ENCODE measurements around the gene NEK7.
A peak's percentile ranks its signal among the peaks of the same experiment; 100 is the strongest.

Gene NEK7

GRCh38 chr1:198156111-198156744 lies 570 bp upstream of the NEK7 start:
- no peak for TF ChIP-seq POLR2A (IDR thresholded peaks at IDR 0.05; ENCODE audit: low read length)
- TF ChIP-seq GATA1 (IDR thresholded peaks at IDR 0.05; ENCODE audit: low read depth, low read length): no peak
- peak; percentile 88 to 90 for DNase-seq

- peak; percentile 91 to 92 for DNase-seq
- no peak for TF ChIP-seq GATA1 (IDR thresholded peaks at IDR 0.05; ENCODE audit: low read depth, low read length)
- peak; percentile 63 for TF ChIP-seq POLR2A (IDR thresholded peaks at IDR 0.05; ENCODE audit: low read length)
These were observed 546 bp downstream of the NEK7 start for GRCh38 chr1:198157241-198157846.

- TF ChIP-seq POLR2A (IDR thresholded peaks at IDR 0.05; ENCODE audit: low read length): no peak
- no peak for TF ChIP-seq GATA1 (IDR thresholded peaks at IDR 0.05; ENCODE audit: low read depth, low read length)
- peak; percentile 62 to 72 for DNase-seq
These were observed 1.3 kb downstream of the NEK7 start for GRCh38 chr1:198157847-198158725.

GRCh38 chr1:198158735-198159589 lies 2.2 kb downstream of the NEK7 start:
- peak; percentile 92 for TF ChIP-seq POLR2A (IDR thresholded peaks at IDR 0.05; ENCODE audit: low read length)
- TF ChIP-seq GATA1 (IDR thresholded peaks at IDR 0.05; ENCODE audit: low read depth, low read length): no peak
- DNase-seq: peak; percentile 90 to 91

- TF ChIP-seq POLR2A (IDR thresholded peaks at IDR 0.05; ENCODE audit: low read length) (no peak), GATA1 (IDR thresholded peaks at IDR 0.05; ENCODE audit: low read depth, low read length) (no peak)
- no peak for DNase-seq
These were observed 3.4 kb downstream of the NEK7 start for GRCh38 chr1:198160222-198160621.

GRCh38 chr1:198160946-198161614 lies 4.3 kb downstream of the NEK7 start:
- no peak for DNase-seq
- no peak for TF ChIP-seq GATA1 (IDR thresholded peaks at IDR 0.05; ENCODE audit: low read depth, low read length)
- TF ChIP-seq POLR2A (IDR thresholded peaks at IDR 0.05; ENCODE audit: low read length): no peak

- TF ChIP-seq GATA1 (IDR thresholded peaks at IDR 0.05; ENCODE audit: low read depth, low read length) (no peak), POLR2A (IDR thresholded peaks at IDR 0.05; ENCODE audit: low read length) (no peak)
- DNase-seq: no peak
These were observed 4.9 kb downstream of the NEK7 start for GRCh38 chr1:198161718-198162090.

GRCh38 chr1:198162091-198162767 lies 5.4 kb downstream of the NEK7 start:
- TF ChIP-seq POLR2A (IDR thresholded peaks at IDR 0.05; ENCODE audit: low read length): no peak
- TF ChIP-seq GATA1 (IDR thresholded peaks at IDR 0.05; ENCODE audit: low read depth, low read length): no peak
- DNase-seq: peak; percentile 57 to 79

GRCh38 chr1:198165927-198166647 lies 9.3 kb downstream of the NEK7 start:
- TF ChIP-seq POLR2A (IDR thresholded peaks at IDR 0.05; ENCODE audit: low read length) (no peak), GATA1 (IDR thresholded peaks at IDR 0.05; ENCODE audit: low read depth, low read length) (no peak)
- DNase-seq: no peak

GRCh38 chr1:198166900-198167299 lies 10.1 kb downstream of the NEK7 start:
- TF ChIP-seq POLR2A (IDR thresholded peaks at IDR 0.05; ENCODE audit: low read length) (no peak), GATA1 (IDR thresholded peaks at IDR 0.05; ENCODE audit: low read depth, low read length) (no peak)
- no peak for DNase-seq

GRCh38 chr1:198167436-198167934 lies 10.7 kb downstream of the NEK7 start:
- peak; percentile 50 to 54 for DNase-seq
- TF ChIP-seq GATA1 (IDR thresholded peaks at IDR 0.05; ENCODE audit: low read depth, low read length) (no peak), POLR2A (IDR thresholded peaks at IDR 0.05; ENCODE audit: low read length) (no peak)

GRCh38 chr1:198168227-198168626 lies 11.4 kb downstream of the NEK7 start:
- TF ChIP-seq GATA1 (IDR thresholded peaks at IDR 0.05; ENCODE audit: low read depth, low read length): no peak
- TF ChIP-seq POLR2A (IDR thresholded peaks at IDR 0.05; ENCODE audit: low read length): no peak
- DNase-seq: no peak
